GM13976 (cell line): ENCODE data around the gene LAMC1.

Experiments used
- DNase-seq: peaks from one replicate; pipeline ENCODE4 v3.0.0; 2012; ENCODE audit warnings: low spot score
- CTCF ChIP-seq: IDR thresholded peaks from 2 replicates; pipeline ENCODE4 v1.5.1; 2012; ENCODE audit warnings: borderline replicate concordance, mild to moderate bottlenecking; ENCODE audit not compliant: insufficient read depth; ENCODE audit errors: extremely low read depth, missing control alignments, control extremely low read depth
- in situ Hi-C: fragments of 300-500 bp; cut with MboI; formaldehyde crosslinking; loops from one replicate; pipeline ENCODE4 v1.12.0; 2022; ENCODE audit warnings: low sequenced_read_pairs, mixed read lengths, inconsistent platforms; ENCODE audit not compliant: unreplicated experiment

LAMC1 gene

GRCh38 chr1:183121609-183122008 lies 98.4 kb downstream of the LAMC1 start:
- no peak for TF ChIP-seq CTCF

GRCh38 chr1:183124259-183124658 lies 101.0 kb downstream of the LAMC1 start:
- no peak for DNase-seq

More at GRCh38 chr1:183121609-183122008, 98.4 kb downstream of the LAMC1 start:
- DNase-seq, result no peak
- in situ Hi-C loops, result no loop called here

GRCh38 chr1:183125279-183125999 lies 102.2 kb downstream of the LAMC1 start:
- in situ Hi-C loops, result no loop called here
- TF ChIP-seq CTCF, result no peak
- DNase-seq, result no peak

More at GRCh38 chr1:183124259-183124658, 101.0 kb downstream of the LAMC1 start:
- TF ChIP-seq CTCF, result no peak
- in situ Hi-C loops, result no loop called here

- no peak for TF ChIP-seq CTCF
- DNase-seq, result no peak
- in situ Hi-C loops, result no loop called here
Observed at GRCh38 chr1:183126000-183126366, 102.8 kb downstream of the LAMC1 start.

GRCh38 chr1:183126528-183126927 lies 103.3 kb downstream of the LAMC1 start:
- TF ChIP-seq CTCF, result no peak
- DNase-seq, result no peak
- in situ Hi-C loops, result no loop called here

- in situ Hi-C loops, result no loop called here
- TF ChIP-seq CTCF, result no peak
- DNase-seq, result no peak
Observed at GRCh38 chr1:183129921-183130690, 106.9 kb downstream of the LAMC1 start.

GRCh38 chr1:183131166-183131565 lies 107.9 kb downstream of the LAMC1 start:
- in situ Hi-C loops, result no loop called here
- no peak for TF ChIP-seq CTCF
- DNase-seq, result no peak
